Ascending aorta (tissue), 2 donors: ENCODE measurements around the gene HSPBP1. TPM values are rescaled to one million over a fixed set of nuclear protein-coding genes. Genes with fewer than 3 reads are reported as not detected.

Experiments used
- DNase-seq, 2 donors: peaks; one replicate each; pipeline ENCODE4 v3.0.0-alpha.2; 2019; ENCODE audit warnings: low spot score in 2 of 2
- H3K27ac ChIP-seq, 2 donors: fragments of 200-600 bp; sonication (generic); one replicate each; pipeline ENCODE4 v1.5.1; 2016 to 2017; ENCODE audit warnings: mild to moderate bottlenecking in 1 of 2
- H3K27me3 ChIP-seq: fragments of 200-600 bp; sonication (generic); one replicate; pipeline ENCODE4 v1.5.1; 2017
- H3K36me3 ChIP-seq, 2 donors: fragments of 200-600 bp; sonication (generic); one replicate each; pipeline ENCODE4 v1.5.1; 2016
- H3K4me1 ChIP-seq, 2 donors: fragments of 200-600 bp; sonication (generic); one replicate each; pipeline ENCODE4 v1.5.1; 2016 to 2017; ENCODE audit warnings: mild to moderate bottlenecking in 1 of 2
- H3K4me3 ChIP-seq, 2 donors: fragments of 200-600 bp; sonication (generic); one replicate each; pipeline ENCODE4 v1.5.1; 2016 to 2017; ENCODE audit warnings: mild to moderate bottlenecking in 1 of 2
- H3K9me3 ChIP-seq, 2 donors: fragments of 200-600 bp; sonication (generic); one replicate each; pipeline ENCODE4 v1.5.1; 2016
- CTCF ChIP-seq, 3 experiments: fragments of 200-600 bp in 2 of 3; fragments of 450-650 bp in 1 of 3; sonication (generic) in 2 of 3; IDR thresholded peaks; one replicate each; pipeline ENCODE4 v1.5.1; 2016 to 2019; ENCODE audit warnings: antibody characterized with exemption in 3 of 3, mild to moderate bottlenecking in 1 of 3, moderate library complexity in 1 of 3
- intact Hi-C: fragments of 100-400 bp; cut with DNase I; formaldehyde crosslinking; loops from one replicate; pipeline ENCODE4 v1.15.1; 2023
- total RNA-seq: library from RNA; depleted of rRNA; stranded (reverse); fragments of >200 nt; gene quantifications from one replicate; pipeline ENCODE4 v1.1.0, GENCODE V29; 2016

Gene HSPBP1
- total RNA-seq, 1 donor from 2014 or later, result 72.7 TPM

GRCh38 chr19:55224038-55224665, 55.8 kb downstream of the HSPBP1 start:
- H3K36me3 ChIP-seq, result peaks cover 20 to 27% of the 10 kb centered on the region in 2 donors
- H3K27me3 ChIP-seq, result no peaks in the 10 kb centered on the region
- intact Hi-C loops, result no loop called here
- TF ChIP-seq CTCF (IDR thresholded peaks at IDR 0.05), result no peak
- no peak overlapping the region for H3K4me3 ChIP-seq
- H3K9me3 ChIP-seq, result no peaks in the 10 kb centered on the region
- H3K27ac ChIP-seq, result no peak overlapping the region
- no peak for DNase-seq
- no peaks in the 10 kb centered on the region for H3K4me1 ChIP-seq

- DNase-seq, result no peak
- Histone ChIP-seq H3K4me3 (no peak overlapping the region), H3K27ac (no peak overlapping the region), H3K9me3 (no peaks in the 10 kb centered on the region), H3K27me3 (no peaks in the 10 kb centered on the region), H3K36me3 (peaks cover 15 to 20% of the 10 kb centered on the region in 2 donors), H3K4me1 (no peaks in the 10 kb centered on the region)
- intact Hi-C loops, result no loop called here
- TF ChIP-seq CTCF (IDR thresholded peaks at IDR 0.05), result no peak
Observed at GRCh38 chr19:55223291-55224037, 56.4 kb downstream of the HSPBP1 start.

GRCh38 chr19:55220525-55220924, 59.4 kb downstream of the HSPBP1 start:
- TF ChIP-seq CTCF (IDR thresholded peaks at IDR 0.05), result no peak
- Histone ChIP-seq H3K4me3 (no peak overlapping the region), H3K9me3 (no peaks in the 10 kb centered on the region), H3K27ac (no peak overlapping the region), H3K4me1 (no peaks in the 10 kb centered on the region), H3K27me3 (no peaks in the 10 kb centered on the region), H3K36me3 (no peaks in the 10 kb centered on the region)
- intact Hi-C loops, result no loop called here
- DNase-seq, result no peak

GRCh38 chr19:55216461-55217198, 63.3 kb downstream of the HSPBP1 start:
- DNase-seq, result peak; percentile 25 to 82
- H3K9me3 ChIP-seq, result peaks cover 0 to 11% of the 10 kb centered on the region in 2 donors
- no peaks in the 10 kb centered on the region for H3K36me3 ChIP-seq
- no peak for TF ChIP-seq CTCF (IDR thresholded peaks at IDR 0.05)
- intact Hi-C loops, result no loop called here
- H3K4me3 ChIP-seq, result peak overlapping the region; percentile 42 to 48
- H3K27ac ChIP-seq, result peak overlapping the region in 1 of 2 donors; percentile 7
- H3K4me1 ChIP-seq, result no peaks in the 10 kb centered on the region
- H3K27me3 ChIP-seq, result no peaks in the 10 kb centered on the region

GRCh38 chr19:55213547-55213946, 66.4 kb downstream of the HSPBP1 start:
- intact Hi-C loops, result no loop called here

More at GRCh38 chr19:55213547-55213946, 66.4 kb downstream of the HSPBP1 start:
- H3K27ac ChIP-seq, result no peak overlapping the region
- no peak for DNase-seq
- H3K9me3 ChIP-seq, result peaks cover 0 to 11% of the 10 kb centered on the region in 2 donors
- no peaks in the 10 kb centered on the region for H3K36me3 ChIP-seq
- no peaks in the 10 kb centered on the region for H3K27me3 ChIP-seq
- no peaks in the 10 kb centered on the region for H3K4me1 ChIP-seq
- H3K4me3 ChIP-seq, result no peak overlapping the region
- no peak for TF ChIP-seq CTCF (IDR thresholded peaks at IDR 0.05)
